A673 (cell line): ENCODE measurements around the gene FAM20A. TPM values are rescaled to one million over a fixed set of nuclear protein-coding genes. Genes with fewer than 3 reads are reported as not detected.

Source experiments
- BruUV-seq: library from RNA; stranded (reverse); fragments of 400-500 nt; replicated peaks from 2 replicates; lab custom pipeline; 2021; lab: Mats Ljungman, UMichigan
- CTCF ChIA-PET: fragments of 300-600 bp; sonication (Branson Sonifier 250); formaldehyde crosslinking; loops from one replicate; lab custom pipeline; 2022; ENCODE audit warnings: antibody characterized with exemption; lab: Charles Lee
- POLR2A ChIA-PET: fragments of 300-600 bp; sonication (Branson Sonifier 250); formaldehyde crosslinking; loops from one replicate; lab custom pipeline; 2022; ENCODE audit warnings: antibody characterized with exemption; ENCODE audit not compliant: low non-redundant PET; lab: Charles Lee
- DNase-seq: peaks from one replicate; pipeline ENCODE4 v3.0.0-alpha.2; 2015; ENCODE audit warnings: low spot score
- H3K27ac ChIP-seq: fragments of 200-600 bp; sonication (generic); 2 replicates; pipeline ENCODE4 v1.5.1; 2016; ENCODE audit warnings: mixed run types, low read depth, mild to moderate bottlenecking, mixed read lengths, antibody characterized with exemption, low read length; ENCODE audit not compliant: poor library complexity, severe bottlenecking
- H3K27me3 ChIP-seq: fragments of 200-600 bp; sonication (generic); replicated peaks from 2 replicates; pipeline ENCODE4 v1.6.1; 2017; ENCODE audit warnings: mixed run types, low read depth, mild to moderate bottlenecking, mixed read lengths, antibody characterized with exemption, low read length; ENCODE audit not compliant: insufficient read depth, poor library complexity
- H3K36me3 ChIP-seq: fragments of 200-600 bp; sonication (generic); 2 replicates; pipeline ENCODE4 v1.6.1; 2016; ENCODE audit warnings: mixed run types, mild to moderate bottlenecking, mixed read lengths, antibody characterized with exemption, low read length; ENCODE audit not compliant: insufficient read depth, poor library complexity, severe bottlenecking
- H3K4me1 ChIP-seq: fragments of 200-600 bp; sonication (generic); 2 replicates; pipeline ENCODE4 v1.6.1; 2017; ENCODE audit warnings: mixed run types, mild to moderate bottlenecking, mixed read lengths, antibody characterized with exemption, low read length; ENCODE audit not compliant: insufficient read depth, poor library complexity, severe bottlenecking
- H3K4me3 ChIP-seq: fragments of 200-600 bp; sonication (generic); 2 replicates; pipeline ENCODE4 v1.5.1; 2016; ENCODE audit warnings: low read depth, mixed run types, mild to moderate bottlenecking, mixed read lengths, low read length; ENCODE audit not compliant: poor library complexity, severe bottlenecking
- H3K9me3 ChIP-seq: fragments of 200-600 bp; sonication (generic); 2 replicates; pipeline ENCODE4 v1.6.1; 2016; ENCODE audit warnings: mixed run types, low read depth, mild to moderate bottlenecking, mixed read lengths, antibody characterized with exemption, low read length; ENCODE audit not compliant: poor library complexity, severe bottlenecking
- CTCF ChIP-seq: fragments of 300-800, 200-600 bp; sonication (generic); conservative IDR thresholded peaks from 2 replicates; pipeline ENCODE4 v1.5.1; 2017; ENCODE audit warnings: low read depth, mild to moderate bottlenecking, antibody characterized with exemption, low read length, moderate library complexity, mixed read lengths
- EZH2 ChIP-seq: fragments of 200-600 bp; sonication (generic); IDR thresholded peaks from 2 replicates; pipeline ENCODE4 v1.6.1; 2017; ENCODE audit warnings: borderline replicate concordance, low read depth, mild to moderate bottlenecking, mixed read lengths, antibody characterized with exemption, low read length; ENCODE audit not compliant: poor library complexity, severe bottlenecking
- intact Hi-C: fragments of 100-400 bp; cut with micrococcal nuclease; formaldehyde crosslinking; loops from one replicate; pipeline ENCODE4 v1.10.0; 2022; ENCODE audit not compliant: unreplicated experiment
- total RNA-seq: library from RNA; stranded (reverse); gene quantifications from 2 replicates; pipeline ENCODE4 v1.2.3, GENCODE V29; 2021

Gene FAM20A
- total RNA-seq, 1 experiment from 2014 or later: not detected

- Histone ChIP-seq H3K27ac (no peak overlapping the region), H3K4me1 (no peaks in the 10 kb centered on the region), H3K36me3 (no peaks in the 10 kb centered on the region), H3K4me3 (no peak overlapping the region), H3K9me3 (no peaks in the 10 kb centered on the region), H3K27me3 (no peaks in the 10 kb centered on the region)
- DNase-seq: no peak
- CTCF ChIA-PET: no interaction called here
- intact Hi-C loops: no loop called here
- TF ChIP-seq EZH2 (no peak), CTCF (no peak)
- BruUV-seq: no TSS peak
- POLR2A ChIA-PET: no interaction called here
Measured at GRCh38 chr17:68570526-68570925, 30.6 kb downstream of the FAM20A start.

- no TSS peak for BruUV-seq
- intact Hi-C loops: no loop called here
- ChIA-PET POLR2A (no interaction called here), CTCF (no interaction called here)
- TF ChIP-seq EZH2: no peak
- Histone ChIP-seq H3K4me3 (no peak overlapping the region), H3K4me1 (no peaks in the 10 kb centered on the region), H3K27me3 (no peaks in the 10 kb centered on the region), H3K9me3 (no peaks in the 10 kb centered on the region), H3K36me3 (no peaks in the 10 kb centered on the region), H3K27ac (no peak overlapping the region)
- DNase-seq: no peak
Measured at GRCh38 chr17:68569346-68569745, 31.8 kb downstream of the FAM20A start.

- Histone ChIP-seq H3K4me1 (no peaks in the 10 kb centered on the region), H3K27ac (no peak overlapping the region), H3K36me3 (no peaks in the 10 kb centered on the region), H3K9me3 (no peaks in the 10 kb centered on the region), H3K4me3 (no peak overlapping the region), H3K27me3 (no peaks in the 10 kb centered on the region)
- TF ChIP-seq CTCF (no peak), EZH2 (no peak)
- intact Hi-C loops: no loop called here
- BruUV-seq: no TSS peak
- ChIA-PET POLR2A (no interaction called here), CTCF (no interaction called here)
- DNase-seq: no peak
Measured at GRCh38 chr17:68568581-68568980, 32.6 kb downstream of the FAM20A start.

GRCh38 chr17:68567581-68567980 lies 33.6 kb downstream of the FAM20A start:
- Histone ChIP-seq H3K9me3 (no peaks in the 10 kb centered on the region), H3K27ac (no peak overlapping the region), H3K27me3 (no peaks in the 10 kb centered on the region), H3K4me3 (no peak overlapping the region), H3K36me3 (no peaks in the 10 kb centered on the region), H3K4me1 (no peaks in the 10 kb centered on the region)
- ChIA-PET CTCF (no interaction called here), POLR2A (no interaction called here)
- no TSS peak for BruUV-seq
- TF ChIP-seq CTCF (no peak), EZH2 (no peak)
- no peak for DNase-seq
- intact Hi-C loops: no loop called here
